Measurements from ENCODE around the gene PGAP2. TPM values are rescaled to one million over a fixed set of nuclear protein-coding genes. Genes with fewer than 3 reads are reported as not detected.
A peak's percentile ranks its signal among the peaks of the same experiment; 100 is the strongest.

PGAP2 gene
- total RNA-seq, 4 donors from 2014 or later: 5.1 to 7.4 (median 7.0) TPM

DNA sequence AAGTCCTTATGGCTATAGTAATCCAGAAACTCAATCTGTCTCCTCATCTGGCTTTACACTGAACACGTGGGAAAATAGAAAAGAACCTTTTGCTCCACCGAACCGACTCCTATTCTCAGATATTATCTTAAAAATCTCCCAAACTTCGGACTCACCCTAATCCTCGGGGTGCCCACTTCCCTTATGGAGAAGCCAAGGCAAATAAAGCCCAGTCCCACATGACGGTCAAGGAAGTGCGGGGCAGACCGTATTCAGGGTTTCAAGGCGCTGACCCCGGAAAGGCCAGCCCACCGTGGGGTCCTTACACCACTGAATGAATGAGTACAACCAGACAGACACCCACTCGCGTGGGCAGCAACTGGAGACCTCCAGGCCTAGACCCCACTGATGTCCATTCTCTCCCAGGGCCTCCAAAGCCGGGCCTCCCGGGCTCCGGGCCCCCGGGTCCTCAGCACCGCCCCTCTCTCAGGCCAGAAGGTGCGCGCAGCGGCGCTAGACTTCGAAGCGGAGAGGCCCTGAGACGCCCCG is 11.5 kb upstream of the PGAP2 start:
- intact Hi-C loops (cut with DNase I): loop anchor here (5.0 kb wide), 1 partner anchor 40 kb away; no protein-coding TSS in a partner anchor

DNA sequence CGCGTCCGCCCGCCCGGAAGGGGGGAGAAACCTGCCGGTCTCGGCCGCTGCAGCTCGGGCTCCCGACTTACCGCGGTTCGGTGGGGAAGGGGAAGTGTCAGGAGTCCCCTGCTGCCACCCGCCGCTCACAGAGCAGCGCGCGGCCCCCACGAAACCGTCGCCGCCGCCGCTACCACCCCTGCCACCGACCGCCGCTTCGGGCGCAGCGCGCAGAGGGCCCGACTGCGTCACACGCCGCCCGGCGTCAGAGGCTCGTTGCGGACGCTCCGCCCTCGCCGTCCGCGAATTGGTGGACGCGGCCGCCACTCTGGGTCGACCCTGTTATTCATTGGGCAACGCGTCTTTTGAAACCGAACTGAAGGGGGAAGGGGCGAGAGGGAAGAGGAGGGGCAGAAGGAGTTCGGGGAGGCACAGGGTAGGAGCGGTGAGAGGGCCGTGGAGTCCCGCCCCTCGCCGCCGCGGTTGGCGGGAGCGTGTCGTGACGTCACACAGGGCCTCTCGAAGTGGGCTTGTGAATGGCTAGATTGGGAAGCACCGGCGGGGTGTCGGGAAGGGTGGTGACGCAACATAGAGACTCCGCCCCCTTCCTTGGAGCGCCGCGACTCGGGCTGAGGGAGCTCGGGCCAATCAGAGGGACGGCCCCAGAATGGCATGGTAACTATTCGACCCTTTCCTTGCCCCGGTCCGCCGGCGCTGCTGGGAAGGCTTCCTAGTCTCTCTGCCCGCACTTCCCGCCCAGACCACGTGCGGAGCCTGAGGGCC is 10.8 kb upstream of the PGAP2 start, which contains the start of gene NUP98:
Gene NUP98, minus strand, starts transcription at position 226 of the 762 bp plus-strand sequence. CDS start 15,437 bp downstream, outside the sequence.
- WGBS: 0% methylated on average over 30 of the region's 86 CpGs
- DNase-seq (ENCODE audit: extremely low spot score): peak; percentile 100
- intact Hi-C loops (cut with DNase I): loop anchor here (5.0 kb wide), 1 partner anchor 40 kb away; no protein-coding TSS in a partner anchor
- H3K27me3 ChIP-seq: no peaks in the 10 kb centered on the region
- H3K4me1 ChIP-seq: peaks cover 15 to 46% (median 40%) of the 10 kb centered on the region in 4 donors
- peak within 1 kb of the TSS; percentile 93 to 99 (median 96) for H3K27ac ChIP-seq (replicated peaks in 1 of 4)
- H3K36me3 ChIP-seq: peaks cover 4 to 22% (median 16%) of the 10 kb centered on the region in 4 donors
- TF ChIP-seq POLR2A (IDR thresholded peaks at IDR 0.05; ENCODE audit: low read depth): peak; percentile 99
- TF ChIP-seq, protein P1, sequence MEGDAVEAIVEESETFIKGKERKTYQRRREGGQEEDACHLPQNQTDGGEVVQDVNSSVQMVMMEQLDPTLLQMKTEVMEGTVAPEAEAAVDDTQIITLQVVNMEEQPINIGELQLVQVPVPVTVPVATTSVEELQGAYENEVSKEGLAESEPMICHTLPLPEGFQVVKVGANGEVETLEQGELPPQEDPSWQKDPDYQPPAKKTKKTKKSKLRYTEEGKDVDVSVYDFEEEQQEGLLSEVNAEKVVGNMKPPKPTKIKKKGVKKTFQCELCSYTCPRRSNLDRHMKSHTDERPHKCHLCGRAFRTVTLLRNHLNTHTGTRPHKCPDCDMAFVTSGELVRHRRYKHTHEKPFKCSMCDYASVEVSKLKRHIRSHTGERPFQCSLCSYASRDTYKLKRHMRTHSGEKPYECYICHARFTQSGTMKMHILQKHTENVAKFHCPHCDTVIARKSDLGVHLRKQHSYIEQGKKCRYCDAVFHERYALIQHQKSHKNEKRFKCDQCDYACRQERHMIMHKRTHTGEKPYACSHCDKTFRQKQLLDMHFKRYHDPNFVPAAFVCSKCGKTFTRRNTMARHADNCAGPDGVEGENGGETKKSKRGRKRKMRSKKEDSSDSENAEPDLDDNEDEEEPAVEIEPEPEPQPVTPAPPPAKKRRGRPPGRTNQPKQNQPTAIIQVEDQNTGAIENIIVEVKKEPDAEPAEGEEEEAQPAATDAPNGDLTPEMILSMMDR (IDR thresholded peaks at IDR 0.05): no peak
- peak; percentile 100 for TF ChIP-seq POLR2AphosphoS5 (IDR thresholded peaks at IDR 0.05)
- TF ChIP-seq EP300 (IDR thresholded peaks at IDR 0.05): no peak
- peak within 1 kb of the TSS; percentile 77 to 95 (median 90) for H3K4me3 ChIP-seq
- H3K9me3 ChIP-seq: no peaks in the 10 kb centered on the region

More for the DNA sequence above, 11.5 kb upstream of the PGAP2 start:
- H3K27me3 ChIP-seq: no peaks in the 10 kb centered on the region
- no peak for TF ChIP-seq POLR2A (IDR thresholded peaks at IDR 0.05; ENCODE audit: low read depth)
- no peak for TF ChIP-seq EP300 (IDR thresholded peaks at IDR 0.05)
- no peak for TF ChIP-seq POLR2AphosphoS5 (IDR thresholded peaks at IDR 0.05)
- TF ChIP-seq, protein P1 (IDR thresholded peaks at IDR 0.05): no peak
- no peaks in the 10 kb centered on the region for H3K9me3 ChIP-seq
- peaks cover 8 to 27% (median 19%) of the 10 kb centered on the region in 4 donors for H3K36me3 ChIP-seq
- 2% methylated on average over 11 of the region's 26 CpGs for WGBS
- peak overlapping the region; percentile 93 to 99 (median 96) for H3K27ac ChIP-seq (replicated peaks in 1 of 4)
- H3K4me1 ChIP-seq: peaks cover 15 to 46% (median 40%) of the 10 kb centered on the region in 4 donors
- DNase-seq (ENCODE audit: extremely low spot score): no peak
- H3K4me3 ChIP-seq: peak overlapping the region; percentile 77 to 95 (median 90)

GRCh38 chr11:3799143-3799542 is 9.2 kb upstream of the PGAP2 start:
- no peak for DNase-seq (ENCODE audit: extremely low spot score)
- Histone ChIP-seq H3K27me3 (no peaks in the 10 kb centered on the region), H3K27ac (replicated peaks in 1 of 4) (peak overlapping the region in 1 of 4 donors; percentile 93), H3K4me1 (peaks cover 15 to 39% (median 35%) of the 10 kb centered on the region in 4 donors), H3K4me3 (no peak overlapping the region), H3K36me3 (peaks cover 0 to 5% (median under 1%) of the 10 kb centered on the region in 4 donors), H3K9me3 (no peaks in the 10 kb centered on the region)
- TF ChIP-seq POLR2A (IDR thresholded peaks at IDR 0.05; ENCODE audit: low read depth) (no peak), EP300 (IDR thresholded peaks at IDR 0.05) (no peak), POLR2AphosphoS5 (IDR thresholded peaks at IDR 0.05) (no peak)
- TF ChIP-seq, protein P1 (IDR thresholded peaks at IDR 0.05): no peak
- intact Hi-C loops (cut with DNase I): loop anchor here (5.0 kb wide), 1 partner anchor 38 kb away; no protein-coding TSS in a partner anchor
- 95% methylated on average over 9 of the region's 9 CpGs for WGBS

- H3K4me1 ChIP-seq: peaks cover 15 to 32% (median 28%) of the 10 kb centered on the region in 4 donors
- H3K36me3 ChIP-seq: no peaks in the 10 kb centered on the region
- H3K27me3 ChIP-seq: no peaks in the 10 kb centered on the region
- no peak for TF ChIP-seq EP300 (IDR thresholded peaks at IDR 0.05)
- TF ChIP-seq POLR2AphosphoS5 (IDR thresholded peaks at IDR 0.05): no peak
- TF ChIP-seq, protein P1 (IDR thresholded peaks at IDR 0.05): no peak
- no peak for TF ChIP-seq POLR2A (IDR thresholded peaks at IDR 0.05; ENCODE audit: low read depth)
- H3K27ac ChIP-seq (replicated peaks in 1 of 4): no peak overlapping the region
- DNase-seq (ENCODE audit: extremely low spot score): no peak
- no peak overlapping the region for H3K4me3 ChIP-seq
- intact Hi-C loops (cut with DNase I): loop anchor here (5.0 kb wide), 1 partner anchor 37 kb away; no protein-coding TSS in a partner anchor
- H3K9me3 ChIP-seq: no peaks in the 10 kb centered on the region
- 91% methylated on average over 5 of the region's 5 CpGs for WGBS
These were observed 8.5 kb upstream of the PGAP2 start for GRCh38 chr11:3799873-3800272.

Data from esophagus muscularis mucosa (tissue), 4 donors.